Measurements from ENCODE around the gene IFNL4.
"Not testable (repeated sequence)": the region's sequence is repeated elsewhere in the genome, so short reads cannot be mapped to it uniquely, and the experiment has no call there.

IFNL4 gene

GRCh38 chr19:39224910-39225309 is 23.7 kb downstream of the IFNL4 start:
- DNase-seq (ENCODE audit: extremely low read depth, insufficient read length): no peak
- TF ChIP-seq CTCF (IDR thresholded peaks at IDR 0.05; ENCODE audit: insufficient read depth, low read length, poor library complexity, severe bottlenecking): peak; percentile 12
- no peak overlapping the region for H3K4me3 ChIP-seq (replicated peaks; ENCODE audit: low read depth, low read length)

GRCh38 chr19:39223703-39224279 is 24.9 kb downstream of the IFNL4 start:
- no peak overlapping the region for H3K4me3 ChIP-seq (replicated peaks; ENCODE audit: low read depth, low read length)
- DNase-seq (ENCODE audit: extremely low read depth, insufficient read length): no peak
- TF ChIP-seq CTCF (IDR thresholded peaks at IDR 0.05; ENCODE audit: insufficient read depth, low read length, poor library complexity, severe bottlenecking): no peak
- no peaks in the 10 kb centered on the region; the same call in 1 of the 2 replicates for H3K27me3 ChIP-seq (replicated peaks; ENCODE audit: control insufficient read depth, insufficient read depth, low read length)
- no peaks in the 10 kb centered on the region for H3K36me3 ChIP-seq (ENCODE audit: control insufficient read depth, insufficient read depth, low read length)

More at GRCh38 chr19:39224910-39225309, 23.7 kb downstream of the IFNL4 start:
- Histone ChIP-seq H3K36me3 (ENCODE audit: control insufficient read depth, insufficient read depth, low read length) (no peaks in the 10 kb centered on the region), H3K27me3 (replicated peaks; ENCODE audit: control insufficient read depth, insufficient read depth, low read length) (no peaks in the 10 kb centered on the region; the same call in 1 of the 2 replicates)

- not testable (repeated sequence) for H3K4me3 ChIP-seq (replicated peaks; ENCODE audit: low read depth, low read length); DNase-seq (ENCODE audit: extremely low read depth, insufficient read length)
These were observed 29.5 kb downstream of the IFNL4 start for GRCh38 chr19:39219108-39219507.

GRCh38 chr19:39218230-39219007 is 30.2 kb downstream of the IFNL4 start:
- no peak overlapping the region for H3K4me3 ChIP-seq (replicated peaks; ENCODE audit: low read depth, low read length)
- DNase-seq (ENCODE audit: extremely low read depth, insufficient read length): no peak
- H3K36me3 ChIP-seq (ENCODE audit: control insufficient read depth, insufficient read depth, low read length): no peaks in the 10 kb centered on the region
- no peak for TF ChIP-seq CTCF (IDR thresholded peaks at IDR 0.05; ENCODE audit: insufficient read depth, low read length, poor library complexity, severe bottlenecking)
- H3K27me3 ChIP-seq (replicated peaks; ENCODE audit: control insufficient read depth, insufficient read depth, low read length): no peaks in the 10 kb centered on the region

More at GRCh38 chr19:39219108-39219507, 29.5 kb downstream of the IFNL4 start:
- not testable (repeated sequence) for H3K36me3 ChIP-seq (ENCODE audit: control insufficient read depth, insufficient read depth, low read length); H3K27me3 ChIP-seq (replicated peaks; ENCODE audit: control insufficient read depth, insufficient read depth, low read length)

GRCh38 chr19:39217094-39217493 is 31.6 kb downstream of the IFNL4 start:
- H3K27me3 ChIP-seq (replicated peaks; ENCODE audit: control insufficient read depth, insufficient read depth, low read length): no peaks in the 10 kb centered on the region
- no peaks in the 10 kb centered on the region for H3K36me3 ChIP-seq (ENCODE audit: control insufficient read depth, insufficient read depth, low read length)
- TF ChIP-seq CTCF (IDR thresholded peaks at IDR 0.05; ENCODE audit: insufficient read depth, low read length, poor library complexity, severe bottlenecking): no peak
- no peak for DNase-seq (ENCODE audit: extremely low read depth, insufficient read length)
- H3K4me3 ChIP-seq (replicated peaks; ENCODE audit: low read depth, low read length): no peak overlapping the region

GRCh38 chr19:39215323-39215722 is 33.3 kb downstream of the IFNL4 start:
- not testable (repeated sequence) for DNase-seq (ENCODE audit: extremely low read depth, insufficient read length); H3K36me3 ChIP-seq (ENCODE audit: control insufficient read depth, insufficient read depth, low read length); H3K4me3 ChIP-seq (replicated peaks; ENCODE audit: low read depth, low read length); H3K27me3 ChIP-seq (replicated peaks; ENCODE audit: control insufficient read depth, insufficient read depth, low read length)

Data from GM06990 (cell line).